ENCODE measurements around the gene ZNF541.
A peak's percentile ranks its signal among the peaks of the same experiment; 100 is the strongest.

Gene ZNF541

GRCh38 chr19:47573071-47574026 is at the start of gene ZNF541:
ZNF541 (minus strand) TSS chr19:47573148; CDS start chr19:47555856, 17,292 bp downstream.
- ChIA-PET CTCF (interaction anchor here (1.1 kb wide), 1 partner anchor 10 kb away, joined by 4 read pairs; no protein-coding TSS in a partner anchor), POLR2A (interaction anchor here (0.5 kb wide), 1 partner anchor 347 kb away, joined by 3 read pairs; no protein-coding TSS in a partner anchor)
- DNase-seq (ENCODE audit: extremely low spot score): peak; percentile 45
- no peak for TF ChIP-seq CTCF (IDR thresholded peaks at IDR 0.05; ENCODE audit: control extremely low read depth, extremely low read depth, low read depth, missing control alignments)

GRCh38 chr19:47619763-47620162 is 46.8 kb upstream of the ZNF541 start:
- no peak for TF ChIP-seq CTCF (IDR thresholded peaks at IDR 0.05; ENCODE audit: control extremely low read depth, extremely low read depth, low read depth, missing control alignments)
- POLR2A ChIA-PET: no interaction called here
- CTCF ChIA-PET: interaction anchor here (0.9 kb wide), 1 partner anchor 88 kb away, joined by 3 read pairs; no protein-coding TSS in a partner anchor
- DNase-seq (ENCODE audit: extremely low spot score): no peak

GRCh38 chr19:47618771-47619170 is 45.8 kb upstream of the ZNF541 start:
- TF ChIP-seq CTCF (IDR thresholded peaks at IDR 0.05; ENCODE audit: control extremely low read depth, extremely low read depth, low read depth, missing control alignments): no peak
- no peak for DNase-seq (ENCODE audit: extremely low spot score)
- POLR2A ChIA-PET: no interaction called here
- CTCF ChIA-PET: interaction anchor here (0.9 kb wide), 1 partner anchor 89 kb away, joined by 3 read pairs; no protein-coding TSS in a partner anchor

- DNase-seq (ENCODE audit: extremely low spot score): no peak
- CTCF ChIA-PET: no interaction called here
- POLR2A ChIA-PET: no interaction called here
- no peak for TF ChIP-seq CTCF (IDR thresholded peaks at IDR 0.05; ENCODE audit: control extremely low read depth, extremely low read depth, low read depth, missing control alignments)
These were observed 42.8 kb upstream of the ZNF541 start for GRCh38 chr19:47615714-47616113.

- TF ChIP-seq CTCF (IDR thresholded peaks at IDR 0.05; ENCODE audit: control extremely low read depth, extremely low read depth, low read depth, missing control alignments): no peak
- POLR2A ChIA-PET: no interaction called here
- DNase-seq (ENCODE audit: extremely low spot score): no peak
- CTCF ChIA-PET: no interaction called here
These were observed 42.3 kb upstream of the ZNF541 start for GRCh38 chr19:47615230-47615629.

GRCh38 chr19:47614559-47614958 is 41.6 kb upstream of the ZNF541 start:
- TF ChIP-seq CTCF (IDR thresholded peaks at IDR 0.05; ENCODE audit: control extremely low read depth, extremely low read depth, low read depth, missing control alignments): no peak
- ChIA-PET CTCF (no interaction called here), POLR2A (no interaction called here)
- DNase-seq (ENCODE audit: extremely low spot score): no peak
